ENCODE results near the gene ZNF213.

Gene ZNF213

DNA sequence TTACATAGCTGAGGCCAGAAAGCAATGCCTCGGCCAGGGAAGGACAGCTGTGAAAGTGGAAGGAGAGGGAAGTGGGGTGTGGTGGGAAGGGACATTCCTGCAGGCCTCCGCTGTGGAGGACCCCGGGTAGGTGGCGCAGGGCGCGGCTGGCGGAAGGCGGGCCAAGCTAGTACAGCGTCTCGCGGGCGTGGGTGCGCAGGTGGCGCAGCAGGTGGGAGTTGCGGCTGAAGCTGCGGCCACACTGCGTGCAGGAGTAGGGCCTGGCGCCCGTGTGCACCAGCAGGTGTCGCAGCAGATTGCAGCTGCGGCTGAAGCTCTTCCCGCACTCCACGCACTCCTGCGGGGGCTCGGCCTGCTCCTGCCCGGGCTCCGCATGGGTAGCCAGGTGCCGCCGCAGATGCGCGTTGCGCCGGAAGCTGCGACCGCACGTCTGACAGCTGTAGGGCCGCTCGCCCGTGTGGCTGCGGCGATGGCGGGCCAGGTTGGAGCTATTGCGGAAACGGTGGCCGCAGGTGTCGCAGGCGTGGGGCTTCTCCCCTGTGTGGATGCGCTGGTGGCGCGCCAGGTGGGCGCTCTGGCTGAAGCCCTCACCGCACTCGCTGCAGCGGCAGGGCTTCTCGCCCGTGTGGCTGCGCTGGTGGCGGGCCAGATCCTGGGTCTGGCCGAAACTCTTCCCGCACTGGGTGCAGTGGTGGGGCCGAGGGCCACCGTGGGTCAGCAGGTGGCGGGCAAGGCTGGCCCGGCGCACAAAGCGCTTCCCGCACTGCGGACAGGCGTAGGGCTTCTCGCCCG lies 45.7 kb upstream of the ZNF213 start:
- ChIA-PET POLR2A (no interaction called here), CTCF (interaction anchor here (0.6 to 0.8 kb wide), 2 partner anchors 30 to 138 kb away, joined by 3 read pairs; no protein-coding TSS in a partner anchor)
- Histone ChIP-seq H3K27ac (ENCODE audit: extremely low read depth, low read depth, low read length) (no peak overlapping the region), H3K4me3 (ENCODE audit: low read depth, low read length) (no peak overlapping the region), H3K36me3 (ENCODE audit: control insufficient read depth in 2 of 2, insufficient read depth in 1 of 2, low read length in 2 of 2) (no peaks in the 10 kb centered on the region), H3K4me1 (ENCODE audit: control insufficient read depth, insufficient read depth, low read length) (no peaks in the 10 kb centered on the region), H3K9me3 (ENCODE audit: control insufficient read depth, insufficient read depth, low read depth, low read length) (no peaks in the 10 kb centered on the region)
- no peak for TF ChIP-seq ZNF610 (tag by site-specific recombination; IDR thresholded peaks at IDR 0.05; ENCODE audit: borderline replicate concordance)
- no peak for TF ChIP-seq ZNF629 (tag by site-specific recombination; IDR thresholded peaks at IDR 0.05)
- TF ChIP-seq ZNF514 (tag by site-specific recombination; IDR thresholded peaks at IDR 0.05) = no peak
- TF ChIP-seq TSHZ1 (tag by site-specific recombination; IDR thresholded peaks at IDR 0.05; ENCODE audit: borderline replicate concordance) = no peak
- no peak for TF ChIP-seq ZEB2 (tag by site-specific recombination; IDR thresholded peaks at IDR 0.05)
- no peak for TF ChIP-seq ZNF239 (tag by site-specific recombination; IDR thresholded peaks at IDR 0.05)
- TF ChIP-seq ZNF549 (tag by site-specific recombination; IDR thresholded peaks at IDR 0.05) = no peak
- TF ChIP-seq ZNF785 (tag by site-specific recombination; IDR thresholded peaks at IDR 0.05) = no peak
- TF ChIP-seq WT1 (tag by site-specific recombination; IDR thresholded peaks at IDR 0.05) = no peak
- no peak for TF ChIP-seq ZNF404 (tag by site-specific recombination; IDR thresholded peaks at IDR 0.05)

- Histone ChIP-seq H3K4me3 (ENCODE audit: low read depth, low read length) (no peak overlapping the region), H3K4me1 (ENCODE audit: control insufficient read depth, insufficient read depth, low read length) (no peaks in the 10 kb centered on the region), H3K9me3 (ENCODE audit: control insufficient read depth, insufficient read depth, low read depth, low read length) (no peaks in the 10 kb centered on the region), H3K27ac (ENCODE audit: extremely low read depth, low read depth, low read length) (no peak overlapping the region), H3K36me3 (ENCODE audit: control insufficient read depth in 2 of 2, insufficient read depth in 1 of 2, low read length in 2 of 2) (no peaks in the 10 kb centered on the region)
- ChIA-PET POLR2A (no interaction called here), CTCF (interaction anchor here (0.6 to 0.8 kb wide), 2 partner anchors 13 to 69 kb away, joined by 3 read pairs; no protein-coding TSS in a partner anchor)
- no peak for TF ChIP-seq ZNF155 (tag by site-specific recombination; IDR thresholded peaks at IDR 0.05)
- TF ChIP-seq ZNF449 (tag by site-specific recombination; IDR thresholded peaks at IDR 0.05) = no peak
- TF ChIP-seq ZNF785 (tag by site-specific recombination; IDR thresholded peaks at IDR 0.05) = no peak
- TF ChIP-seq ZNF350 (tag by site-specific recombination; IDR thresholded peaks at IDR 0.05) = no peak
Observed at GRCh38 chr16:3089717-3090592, 44.9 kb upstream of the ZNF213 start.

GRCh38 chr16:3091551-3091950 lies 43.3 kb upstream of the ZNF213 start:
- TF ChIP-seq PRDM4 (tag by site-specific recombination; IDR thresholded peaks at IDR 0.05) (no peak), ZIC2 (tag by site-specific recombination; IDR thresholded peaks at IDR 0.05) (peak; percentile 35; the same call in 1 of the 2 replicates)
- H3K27ac ChIP-seq (ENCODE audit: extremely low read depth, low read depth, low read length) = no peak overlapping the region
- POLR2A ChIA-PET = interaction anchor here (0.6 kb wide), 1 partner anchor 44 kb away, joined by 3 read pairs; no protein-coding TSS in a partner anchor
- no peaks in the 10 kb centered on the region for H3K9me3 ChIP-seq (ENCODE audit: control insufficient read depth, insufficient read depth, low read depth, low read length)
- no peaks in the 10 kb centered on the region for H3K4me1 ChIP-seq (ENCODE audit: control insufficient read depth, insufficient read depth, low read length)
- no peaks in the 10 kb centered on the region for H3K36me3 ChIP-seq (ENCODE audit: control insufficient read depth in 2 of 2, insufficient read depth in 1 of 2, low read length in 2 of 2)
- CTCF ChIA-PET = interaction anchor here (0.6 to 1.6 kb wide), 2 partner anchors 33 to 688 kb away, joined by 3 to 7 read pairs; no protein-coding TSS in a partner anchor
- no peak overlapping the region for H3K4me3 ChIP-seq (ENCODE audit: low read depth, low read length)

Data from HEK293 (cell line).